H54 (cell line): ENCODE measurements around the gene RNF144B.

ENCODE experiments used
- DNase-seq: peaks from one replicate; pipeline ENCODE4 v3.0.0; 2011; ENCODE audit warnings: low spot score, mixed read lengths; ENCODE audit not compliant: insufficient read length
- FAIRE-seq: peaks from 3 replicates; lab custom pipeline; 2011; peaks lifted over from hg19 to GRCh38; lab: Jason Lieb, UNC
- POLR2A ChIP-seq: IDR thresholded peaks from 2 replicates; pipeline ENCODE4 v1.6.1; 2011; ENCODE audit warnings: low read depth, mild to moderate bottlenecking, low read length

Gene RNF144B

GRCh38 chr6:18478610-18479009 is 91.5 kb downstream of the RNF144B start:
- FAIRE-seq, result no peak
- TF ChIP-seq POLR2A, result no peak
- DNase-seq, result no peak

- no peak for FAIRE-seq
- DNase-seq, result no peak
- TF ChIP-seq POLR2A, result no peak
Observed at GRCh38 chr6:18481870-18482269, 94.7 kb downstream of the RNF144B start.

GRCh38 chr6:18485660-18486435 is 98.7 kb downstream of the RNF144B start:
- FAIRE-seq, result peak; percentile 38
- TF ChIP-seq POLR2A, result no peak
- DNase-seq, result no peak

GRCh38 chr6:18488004-18488403 is 100.9 kb downstream of the RNF144B start:
- FAIRE-seq (no peak), DNase-seq (no peak)
- TF ChIP-seq POLR2A, result no peak

GRCh38 chr6:18488526-18489270 is 101.5 kb downstream of the RNF144B start:
- no peak for DNase-seq
- no peak for TF ChIP-seq POLR2A
- FAIRE-seq, result no peak

- DNase-seq (no peak), FAIRE-seq (no peak)
- no peak for TF ChIP-seq POLR2A
Observed at GRCh38 chr6:18489335-18489734, 102.2 kb downstream of the RNF144B start.

GRCh38 chr6:18491308-18492045 is 104.3 kb downstream of the RNF144B start:
- TF ChIP-seq POLR2A, result no peak
- FAIRE-seq, result no peak
- no peak for DNase-seq

- no peak for TF ChIP-seq POLR2A
- DNase-seq, result no peak
- FAIRE-seq, result no peak
Observed at GRCh38 chr6:18492972-18493371, 105.8 kb downstream of the RNF144B start.

GRCh38 chr6:18493382-18493891 is 106.3 kb downstream of the RNF144B start:
- no peak for TF ChIP-seq POLR2A
- no peak for DNase-seq
- FAIRE-seq, result no peak

GRCh38 chr6:18493925-18494324 is 106.8 kb downstream of the RNF144B start:
- FAIRE-seq (no peak), DNase-seq (no peak)
- TF ChIP-seq POLR2A, result no peak

GRCh38 chr6:18495236-18495635 is 108.1 kb downstream of the RNF144B start:
- no peak for TF ChIP-seq POLR2A
- no peak for DNase-seq
- no peak for FAIRE-seq

GRCh38 chr6:18496462-18496861 is 109.3 kb downstream of the RNF144B start:
- FAIRE-seq (no peak), DNase-seq (no peak)
- TF ChIP-seq POLR2A, result no peak

- DNase-seq (no peak), FAIRE-seq (no peak)
- no peak for TF ChIP-seq POLR2A
Observed at GRCh38 chr6:18497006-18497405, 109.9 kb downstream of the RNF144B start.

GRCh38 chr6:18498408-18498807 is 111.3 kb downstream of the RNF144B start:
- DNase-seq (no peak), FAIRE-seq (no peak)
- TF ChIP-seq POLR2A, result no peak
